ENCODE measurements around the gene PRCC. TPM values are rescaled to one million over a fixed set of nuclear protein-coding genes. Genes with fewer than 3 reads are reported as not detected.
A peak's percentile ranks its signal among the peaks of the same experiment; 100 is the strongest.

The PRCC gene
- total RNA-seq, 4 donors from 2014 or later: 33.4 to 41.0 (median 33.9) TPM

GRCh38 chr1:156809711-156810366 lies 42.5 kb downstream of the PRCC start:
- WGBS, 2 donors (ENCODE audit: low coverage in 1 of 2): 90 to 100% methylated on average over 1 to 3 of the region's 7 CpGs
- H3K9me3 ChIP-seq: no peaks in the 10 kb centered on the region
- TF ChIP-seq CTCF (IDR thresholded peaks at IDR 0.05) (no peak), POLR2A (IDR thresholded peaks at IDR 0.05) (no peak)
- H3K36me3 ChIP-seq: no peaks in the 10 kb centered on the region
- no peak overlapping the region for H3K27ac ChIP-seq
- no peak for ATAC-seq
- peaks cover 0 to 42% (median 28%) of the 10 kb centered on the region in 3 donors for H3K4me1 ChIP-seq
- H3K4me3 ChIP-seq: no peak overlapping the region
- H3K27me3 ChIP-seq: peaks cover 18% of the 10 kb centered on the region

GRCh38 chr1:156811168-156811567 lies 43.8 kb downstream of the PRCC start:
- 57 to 65% methylated on average over 4 of the region's 4 CpGs for WGBS, 2 donors (ENCODE audit: low coverage in 1 of 2)
- H3K36me3 ChIP-seq: no peaks in the 10 kb centered on the region
- peaks cover 0 to 33% (median 23%) of the 10 kb centered on the region in 3 donors for H3K4me1 ChIP-seq
- no peak for ATAC-seq
- H3K4me3 ChIP-seq: no peak overlapping the region
- H3K27me3 ChIP-seq: peaks cover 18% of the 10 kb centered on the region
- no peak for TF ChIP-seq EP300 (IDR thresholded peaks at IDR 0.05)
- TF ChIP-seq POLR2A (IDR thresholded peaks at IDR 0.05): no peak
- no peak for TF ChIP-seq POLR2AphosphoS5 (IDR thresholded peaks at IDR 0.05)
- TF ChIP-seq CTCF (IDR thresholded peaks at IDR 0.05): no peak
- no peaks in the 10 kb centered on the region for H3K9me3 ChIP-seq
- H3K27ac ChIP-seq: no peak overlapping the region

GRCh38 chr1:156812293-156812990 lies 45.1 kb downstream of the PRCC start:
- H3K4me3 ChIP-seq: no peak overlapping the region
- H3K36me3 ChIP-seq: no peaks in the 10 kb centered on the region
- H3K9me3 ChIP-seq: no peaks in the 10 kb centered on the region
- no peak for ATAC-seq
- H3K27ac ChIP-seq: no peak overlapping the region
- peaks cover 18% of the 10 kb centered on the region for H3K27me3 ChIP-seq
- WGBS, 2 donors (ENCODE audit: low coverage in 1 of 2): 97% methylated on average over 9 to 10 of the region's 10 CpGs
- H3K4me1 ChIP-seq: peaks cover 0 to 22% (median 18%) of the 10 kb centered on the region in 3 donors
- no peak for TF ChIP-seq CTCF (IDR thresholded peaks at IDR 0.05)
- no peak for TF ChIP-seq POLR2AphosphoS5 (IDR thresholded peaks at IDR 0.05)
- no peak for TF ChIP-seq POLR2A (IDR thresholded peaks at IDR 0.05)
- TF ChIP-seq EP300 (IDR thresholded peaks at IDR 0.05): no peak

GRCh38 chr1:156813298-156813697 lies 46.0 kb downstream of the PRCC start:
- TF ChIP-seq CTCF (IDR thresholded peaks at IDR 0.05): no peak
- TF ChIP-seq EP300 (IDR thresholded peaks at IDR 0.05): no peak
- TF ChIP-seq POLR2AphosphoS5 (IDR thresholded peaks at IDR 0.05): no peak
- TF ChIP-seq POLR2A (IDR thresholded peaks at IDR 0.05): no peak
- WGBS, 2 donors (ENCODE audit: low coverage in 1 of 2): 36 to 79% methylated on average over 7 to 10 of the region's 10 CpGs
- Histone ChIP-seq H3K4me3 (peak overlapping the region in 1 of 2 donors; percentile 51), H3K9me3 (no peaks in the 10 kb centered on the region), H3K36me3 (no peaks in the 10 kb centered on the region), H3K4me1 (peaks cover 0 to 22% (median 18%) of the 10 kb centered on the region in 3 donors), H3K27ac (peak overlapping the region in 1 of 4 donors; percentile 76), H3K27me3 (peaks cover 18% of the 10 kb centered on the region)
- no peak for ATAC-seq
